ENCODE data around the gene ANO4.

ANO4 gene

GRCh38 chr12:100963381-100963780 lies 168.8 kb downstream of the ANO4 start:
- no peak overlapping the region for H3K4me3 ChIP-seq (ENCODE audit: low read depth, low read length)
- no peak for TF ChIP-seq CTCF (IDR thresholded peaks at IDR 0.05; ENCODE audit: low read depth, low read length, missing control alignments)
- in situ Hi-C loops (cut with HindIII; ENCODE audit: low sequenced_read_pairs) = no loop called here
- no peak for DNase-seq (ENCODE audit: low read depth)

GRCh38 chr12:100964028-100964427 lies 169.5 kb downstream of the ANO4 start:
- no peak for DNase-seq (ENCODE audit: low read depth)
- in situ Hi-C loops (cut with HindIII; ENCODE audit: low sequenced_read_pairs) = no loop called here
- no peak overlapping the region for H3K4me3 ChIP-seq (ENCODE audit: low read depth, low read length)
- TF ChIP-seq CTCF (IDR thresholded peaks at IDR 0.05; ENCODE audit: low read depth, low read length, missing control alignments) = no peak

- no peak overlapping the region for H3K4me3 ChIP-seq (ENCODE audit: low read depth, low read length)
- in situ Hi-C loops (cut with HindIII; ENCODE audit: low sequenced_read_pairs) = no loop called here
- DNase-seq (ENCODE audit: low read depth) = no peak
- TF ChIP-seq CTCF (IDR thresholded peaks at IDR 0.05; ENCODE audit: low read depth, low read length, missing control alignments) = no peak
Measured at GRCh38 chr12:100967189-100967588, 172.6 kb downstream of the ANO4 start.

GRCh38 chr12:100970894-100971293 lies 176.3 kb downstream of the ANO4 start:
- no peak for DNase-seq (ENCODE audit: low read depth)
- in situ Hi-C loops (cut with HindIII; ENCODE audit: low sequenced_read_pairs) = no loop called here
- no peak for TF ChIP-seq CTCF (IDR thresholded peaks at IDR 0.05; ENCODE audit: low read depth, low read length, missing control alignments)
- no peak overlapping the region for H3K4me3 ChIP-seq (ENCODE audit: low read depth, low read length)

- no peak overlapping the region for H3K4me3 ChIP-seq (ENCODE audit: low read depth, low read length)
- in situ Hi-C loops (cut with HindIII; ENCODE audit: low sequenced_read_pairs) = no loop called here
- no peak for DNase-seq (ENCODE audit: low read depth)
- no peak for TF ChIP-seq CTCF (IDR thresholded peaks at IDR 0.05; ENCODE audit: low read depth, low read length, missing control alignments)
Measured at GRCh38 chr12:100972121-100972520, 177.5 kb downstream of the ANO4 start.

GRCh38 chr12:100974341-100974740 lies 179.8 kb downstream of the ANO4 start:
- no peak for TF ChIP-seq CTCF (IDR thresholded peaks at IDR 0.05; ENCODE audit: low read depth, low read length, missing control alignments)
- no peak for DNase-seq (ENCODE audit: low read depth)
- H3K4me3 ChIP-seq (ENCODE audit: low read depth, low read length) = no peak overlapping the region
- in situ Hi-C loops (cut with HindIII; ENCODE audit: low sequenced_read_pairs) = no loop called here

GRCh38 chr12:100974747-100975146 lies 180.2 kb downstream of the ANO4 start:
- DNase-seq (ENCODE audit: low read depth) = no peak
- no peak overlapping the region for H3K4me3 ChIP-seq (ENCODE audit: low read depth, low read length)
- TF ChIP-seq CTCF (IDR thresholded peaks at IDR 0.05; ENCODE audit: low read depth, low read length, missing control alignments) = no peak
- in situ Hi-C loops (cut with HindIII; ENCODE audit: low sequenced_read_pairs) = no loop called here

Data from astrocyte of the cerebellum (primary cell).